B cell (primary cell): Measurements from ENCODE around the gene SLC5A12. TPM values are rescaled to one million over a fixed set of nuclear protein-coding genes. Genes with fewer than 3 reads are reported as not detected.

Experiments
- ATAC-seq: fragments of 200-7000 bp; cut with Tn5 transposase; one replicate; pipeline ENCODE4 v1.10.0; 2021; ENCODE audit warnings: low read depth, mild to moderate bottlenecking, moderate number of reproducible peaks, moderate library complexity
- CTCF ChIA-PET: fragments of 350-600 bp; sonication (Branson Sonifier 250); formaldehyde crosslinking; loops from one replicate; lab custom pipeline; 2021; ENCODE audit warnings: antibody characterized with exemption, inconsistent platforms; lab: Charles Lee
- POLR2A ChIA-PET: fragments of 350-600 bp; sonication (Branson Sonifier 250); formaldehyde crosslinking; loops from one replicate; lab custom pipeline; 2021; ENCODE audit warnings: antibody characterized with exemption; lab: Charles Lee
- DNase-seq: peaks from one replicate; pipeline ENCODE4 v3.0.0; 2013
- H2AFZ ChIP-seq: 2 replicates; pipeline ENCODE4 v1.6.1; 2012; ENCODE audit warnings: mild to moderate bottlenecking, low read depth, low read length; ENCODE audit not compliant: insufficient read depth, poor library complexity, severe bottlenecking
- H3K27ac ChIP-seq, 2 donors: 1 replicate in 1 of 2; 2 replicates in 1 of 2; pipeline ENCODE4 v1.5.1; 2012 to 2013; ENCODE audit warnings: low read length in 2 of 2, mild to moderate bottlenecking in 2 of 2, moderate library complexity in 1 of 2
- H3K27me3 ChIP-seq, 4 experiments: fragments of 200-600 bp in 1 of 4; sonication (generic) in 1 of 4; replicated peaks in 1 of 4; 1 replicate in 2 of 4; 2 replicates in 2 of 4; pipeline versions ENCODE4 v1.6.1 to v1.7.0; 2013 to 2016; ENCODE audit warnings: low read length in 3 of 4, mild to moderate bottlenecking in 2 of 4, mixed read lengths in 1 of 4, moderate library complexity in 1 of 4; ENCODE audit not compliant: insufficient read depth in 4 of 4, control insufficient read depth in 3 of 4; ENCODE audit errors: control extremely low read depth in 1 of 4
- H3K36me3 ChIP-seq, 2 experiments: replicated peaks in 1 of 2; 1 replicate in 1 of 2; 2 replicates in 1 of 2; pipeline versions ENCODE4 v1.6.1 to v1.7.1; 2013; ENCODE audit warnings: low read length in 1 of 2; ENCODE audit not compliant: insufficient read depth in 2 of 2, control insufficient read depth in 1 of 2; ENCODE audit errors: control extremely low read depth in 1 of 2, extremely low read depth in 1 of 2
- H3K4me1 ChIP-seq, 2 donors: fragments of 200-600 bp in 1 of 2; sonication (generic) in 1 of 2; 1 replicate in 1 of 2; 2 replicates in 1 of 2; pipeline versions ENCODE4 v1.5.1 to v1.6.1; 2013 to 2017; ENCODE audit warnings: low read length in 2 of 2; ENCODE audit not compliant: control insufficient read depth in 2 of 2, insufficient read depth in 2 of 2
- H3K4me2 ChIP-seq: replicated peaks from 2 replicates; pipeline ENCODE3; 2012; ENCODE audit warnings: mild to moderate bottlenecking, low read depth, low read length; ENCODE audit not compliant: poor library complexity, severe bottlenecking
- H3K4me3 ChIP-seq, 5 experiments: fragments of 200-600 bp in 1 of 5; sonication (generic) in 1 of 5; 1 replicate in 3 of 5; 2 replicates in 2 of 5; pipeline versions ENCODE4 v1.5.1 to v1.7.0; 2011 to 2016; ENCODE audit warnings: low read length in 4 of 5, mild to moderate bottlenecking in 4 of 5, low read depth in 2 of 5, control low read depth in 1 of 5, moderate library complexity in 1 of 5; ENCODE audit not compliant: insufficient read depth in 1 of 5; ENCODE audit errors: control extremely low read depth in 1 of 5, extremely low read depth in 1 of 5
- H3K79me2 ChIP-seq: fragments of 200-600 bp; sonication (generic); one replicate; pipeline ENCODE4 v1.6.0; 2016; ENCODE audit warnings: low read length; ENCODE audit not compliant: control insufficient read depth, insufficient read depth
- H3K9ac ChIP-seq: fragments of 200-600 bp; sonication (generic); 2 replicates; pipeline ENCODE4 v1.6.1; 2017; ENCODE audit warnings: mild to moderate bottlenecking, low read length, moderate library complexity
- H3K9me3 ChIP-seq, 3 donors: one replicate each; pipeline versions ENCODE4 v1.6.1 to v1.7.1; 2013; ENCODE audit warnings: low read length in 2 of 3; ENCODE audit not compliant: control insufficient read depth in 2 of 3, insufficient read depth in 1 of 3; ENCODE audit errors: control extremely low read depth in 1 of 3
- H4K20me1 ChIP-seq: 2 replicates; pipeline ENCODE4 v1.6.0; 2012; ENCODE audit warnings: mild to moderate bottlenecking, low read length; ENCODE audit not compliant: insufficient read depth, control insufficient read depth, poor library complexity, severe bottlenecking
- H3K27ac Mint-ChIP-seq: one replicate; pipeline ENCODE4 v1.8.0; 2021; ENCODE audit warnings: mixed read lengths
- H3K27me3 Mint-ChIP-seq: one replicate; pipeline ENCODE4 v1.8.0; 2021; ENCODE audit warnings: mixed read lengths
- H3K4me1 Mint-ChIP-seq: one replicate; pipeline ENCODE4 v1.8.0; 2021; ENCODE audit warnings: mixed read lengths
- H3K4me3 Mint-ChIP-seq: one replicate; pipeline ENCODE4 v1.8.0; 2021; ENCODE audit warnings: mixed read lengths
- H3K9me3 Mint-ChIP-seq: one replicate; pipeline ENCODE4 v1.8.0; 2022; ENCODE audit warnings: mixed read lengths; ENCODE audit not compliant: insufficient read depth
- EZH2 ChIP-seq: IDR thresholded peaks from 2 replicates; pipeline ENCODE4 v1.6.1; 2012; ENCODE audit warnings: borderline replicate concordance, low read depth, mild to moderate bottlenecking, moderate library complexity, low read length; ENCODE audit not compliant: insufficient read depth, poor library complexity, severe bottlenecking
- WGBS: methylation state at CpG from one replicate; pipeline ENCODE4 v1.1.5; 2013; ENCODE audit warnings: missing lambda C conversion rate; ENCODE audit not compliant: insufficient coverage; 5-methylcytosine and 5-hydroxymethylcytosine counted together
- intact Hi-C: fragments of 100-400 bp; cut with micrococcal nuclease; formaldehyde crosslinking; loops from one replicate; pipeline ENCODE4 v1.10.0; 2022
- polyA plus RNA-seq: library from polyadenylated mRNA; depleted of rRNA; stranded (reverse); fragments of >200 nt; gene quantifications from 2 replicates; pipeline ENCODE4 v1.2.3, GENCODE V29; 2012
- total RNA-seq, 2 donors: library from RNA; stranded (reverse); fragments of 120-200 nt in 1 of 2; gene quantifications; 1 replicate in 1 of 2; 2 replicates in 1 of 2; pipeline versions ENCODE4 v1.2.3 to v1.2.4, GENCODE V29; 2013 to 2022
- TF ChIP-seq, protein P1 (sequence below): fragments of 200-600 bp; IDR thresholded peaks from one replicate; pipeline ENCODE4 v1.8.0; 2022; ENCODE audit warnings: antibody characterized with exemption, mild to moderate bottlenecking

The SLC5A12 gene
- total and polyA plus RNA-seq, 2 donors (not counting 1 experiment from before 2014, with no cell fraction given), result not detected

DNA sequence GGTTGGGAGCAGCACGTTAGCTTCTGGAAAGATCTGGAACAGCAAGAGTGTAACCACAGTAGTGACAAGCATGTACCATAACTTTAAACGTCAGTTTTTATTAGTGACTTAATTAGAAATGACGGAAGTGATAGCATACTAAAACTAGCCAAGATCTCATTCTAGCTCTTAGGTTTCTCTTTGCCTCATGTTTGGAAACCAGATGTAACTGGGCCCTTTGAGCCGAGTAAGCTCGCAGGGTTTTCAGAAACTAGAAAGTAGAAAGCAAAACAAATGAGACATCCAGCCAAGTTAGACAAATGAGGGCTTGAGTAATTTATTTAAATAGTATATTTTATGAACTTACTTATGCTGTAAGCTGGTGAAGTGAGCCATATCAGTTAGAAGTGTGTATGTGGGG, 40.2 kb upstream of the SLC5A12 start:
- no peaks in the 10 kb centered on the region for H3K4me1 Mint-ChIP-seq
- no peak for TF ChIP-seq EZH2
- TF ChIP-seq, protein P1, sequence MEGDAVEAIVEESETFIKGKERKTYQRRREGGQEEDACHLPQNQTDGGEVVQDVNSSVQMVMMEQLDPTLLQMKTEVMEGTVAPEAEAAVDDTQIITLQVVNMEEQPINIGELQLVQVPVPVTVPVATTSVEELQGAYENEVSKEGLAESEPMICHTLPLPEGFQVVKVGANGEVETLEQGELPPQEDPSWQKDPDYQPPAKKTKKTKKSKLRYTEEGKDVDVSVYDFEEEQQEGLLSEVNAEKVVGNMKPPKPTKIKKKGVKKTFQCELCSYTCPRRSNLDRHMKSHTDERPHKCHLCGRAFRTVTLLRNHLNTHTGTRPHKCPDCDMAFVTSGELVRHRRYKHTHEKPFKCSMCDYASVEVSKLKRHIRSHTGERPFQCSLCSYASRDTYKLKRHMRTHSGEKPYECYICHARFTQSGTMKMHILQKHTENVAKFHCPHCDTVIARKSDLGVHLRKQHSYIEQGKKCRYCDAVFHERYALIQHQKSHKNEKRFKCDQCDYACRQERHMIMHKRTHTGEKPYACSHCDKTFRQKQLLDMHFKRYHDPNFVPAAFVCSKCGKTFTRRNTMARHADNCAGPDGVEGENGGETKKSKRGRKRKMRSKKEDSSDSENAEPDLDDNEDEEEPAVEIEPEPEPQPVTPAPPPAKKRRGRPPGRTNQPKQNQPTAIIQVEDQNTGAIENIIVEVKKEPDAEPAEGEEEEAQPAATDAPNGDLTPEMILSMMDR, result no peak
- H3K9me3 ChIP-seq, result no peaks in the 10 kb centered on the region
- ChIA-PET CTCF (no interaction called here), POLR2A (no interaction called here)
- H4K20me1 ChIP-seq, result no peaks in the 10 kb centered on the region
- no peak overlapping the region for H3K4me2 ChIP-seq
- DNase-seq, result no peak
- no peak overlapping the region for H3K4me3 Mint-ChIP-seq
- no peak for ATAC-seq
- no CpG with 5 or more reads among the region's 5 CpGs for WGBS
- no peaks in the 10 kb centered on the region for H3K4me1 ChIP-seq
- no peak overlapping the region for H3K27ac Mint-ChIP-seq
- H3K9ac ChIP-seq, result no peak overlapping the region
- H3K4me3 ChIP-seq, result no peak overlapping the region
- H3K27me3 Mint-ChIP-seq, result no peaks in the 10 kb centered on the region
- no peak overlapping the region for H2AFZ ChIP-seq
- H3K27ac ChIP-seq, result no peak overlapping the region
- intact Hi-C loops, result no loop called here
- H3K27me3 ChIP-seq, result no peaks in the 10 kb centered on the region
- H3K36me3 ChIP-seq, result no peaks in the 10 kb centered on the region
- H3K9me3 Mint-ChIP-seq, result no peaks in the 10 kb centered on the region
- no peaks in the 10 kb centered on the region for H3K79me2 ChIP-seq

DNA sequence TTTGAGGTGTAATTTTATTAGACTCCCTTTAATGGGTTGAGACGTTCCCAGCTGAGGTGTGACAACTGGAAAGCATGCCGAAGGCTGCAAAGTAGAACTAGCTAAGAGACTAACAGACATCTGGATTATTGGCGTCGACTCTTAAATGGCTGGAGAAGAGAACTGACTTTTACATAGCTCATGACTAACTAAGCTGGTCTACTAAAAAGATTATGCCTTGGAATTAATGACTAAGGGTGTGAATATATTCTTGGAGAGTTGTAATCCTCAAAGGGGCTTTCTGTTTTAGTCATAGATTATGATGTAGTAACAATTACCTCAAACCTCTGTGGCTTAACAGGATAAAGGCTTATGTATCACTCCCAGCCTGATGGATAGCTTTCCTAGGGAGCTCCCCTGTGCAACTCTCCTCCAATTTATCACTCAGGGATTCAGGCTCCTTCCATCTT, 39.5 kb upstream of the SLC5A12 start:
- Mint-ChIP-seq H3K4me3 (no peak overlapping the region), H3K9me3 (peaks cover 2% of the 10 kb centered on the region), H3K27me3 (no peaks in the 10 kb centered on the region), H3K4me1 (no peaks in the 10 kb centered on the region), H3K27ac (no peak overlapping the region)
- Histone ChIP-seq H3K4me3 (no peak overlapping the region), H3K4me1 (no peaks in the 10 kb centered on the region), H3K9ac (no peak overlapping the region), H3K79me2 (no peaks in the 10 kb centered on the region), H3K4me2 (no peak overlapping the region), H3K27me3 (no peaks in the 10 kb centered on the region), H4K20me1 (no peaks in the 10 kb centered on the region), H3K36me3 (no peaks in the 10 kb centered on the region), H3K27ac (no peak overlapping the region), H2AFZ (no peak overlapping the region), H3K9me3 (no peaks in the 10 kb centered on the region)
- WGBS, result 94% methylated on average over 3 of the region's 4 CpGs
- TF ChIP-seq EZH2, result no peak
- TF ChIP-seq, protein P1, result no peak
- DNase-seq, result no peak
- intact Hi-C loops, result no loop called here
- no peak for ATAC-seq
- CTCF ChIA-PET, result no interaction called here
- POLR2A ChIA-PET, result no interaction called here
